NCI-H226 (cell line): ENCODE measurements around the gene CREBZF.
A peak's percentile ranks its signal among the peaks of the same experiment; 100 is the strongest.
"Not testable (repeated sequence)": the region's sequence is repeated elsewhere in the genome, so short reads cannot be mapped to it uniquely, and the experiment has no call there.

Source experiments
- DNase-seq: peaks from one replicate; pipeline ENCODE4 v3.0.0-alpha.2; 2015

Gene CREBZF

DNA sequence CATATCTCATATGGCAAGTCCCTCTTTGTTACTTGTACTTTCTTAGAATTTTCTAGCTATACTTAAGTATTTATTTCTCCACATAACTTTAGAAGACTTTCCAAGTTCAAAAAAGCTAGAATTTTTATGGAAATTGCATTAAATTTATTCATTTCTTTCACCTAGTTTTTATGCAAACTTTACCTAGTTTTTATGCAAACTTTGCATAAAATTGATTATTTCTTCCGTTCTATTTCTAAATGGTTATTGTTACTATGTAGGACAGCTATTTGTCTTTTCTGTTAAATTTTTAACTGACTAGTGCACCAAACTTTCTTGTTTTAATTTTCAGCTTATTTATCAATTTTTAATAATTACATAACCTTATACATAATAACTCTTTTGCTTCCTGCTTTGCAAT lies 3.2 kb upstream of the CREBZF start:
- DNase-seq: no peak

DNA sequence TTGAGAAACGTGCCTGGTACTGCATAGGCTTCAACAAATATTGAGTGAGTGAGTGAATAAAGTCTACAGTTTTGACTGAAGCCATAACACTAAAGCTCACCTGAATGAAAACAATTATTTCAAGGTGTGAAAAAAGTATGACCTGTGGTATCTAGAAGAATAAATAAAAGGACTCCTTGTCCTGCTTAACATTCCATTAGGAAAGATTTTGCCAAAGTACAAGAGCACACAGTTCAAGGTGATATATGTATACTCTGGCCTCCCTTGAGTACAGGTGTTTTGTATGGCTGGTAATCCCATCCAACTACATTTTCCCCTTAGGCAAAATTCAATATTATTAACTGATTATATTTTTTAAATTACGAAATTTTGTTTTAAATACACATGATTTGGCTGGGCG lies 1.8 kb upstream of the CREBZF start:
- no peak for DNase-seq

DNA sequence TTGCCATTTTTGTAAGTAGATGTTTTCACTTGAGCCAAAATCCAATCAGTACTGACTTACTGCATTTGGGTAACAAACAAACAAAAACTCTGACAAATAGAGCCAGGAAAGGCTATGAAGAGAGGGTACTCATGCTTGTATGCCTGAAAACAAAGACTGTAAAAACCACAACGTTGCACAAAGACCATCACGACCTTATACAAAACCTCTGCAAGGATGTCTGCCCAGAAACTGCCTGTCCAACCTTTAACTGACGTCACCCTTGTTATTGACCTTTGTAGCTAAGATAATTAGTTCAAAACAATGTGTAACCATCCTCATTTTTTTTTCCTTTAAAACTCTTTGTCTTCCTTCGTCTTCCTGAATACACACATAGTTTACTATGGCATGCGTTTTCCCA lies 804 bp upstream of the CREBZF start:
- DNase-seq: no peak

DNA sequence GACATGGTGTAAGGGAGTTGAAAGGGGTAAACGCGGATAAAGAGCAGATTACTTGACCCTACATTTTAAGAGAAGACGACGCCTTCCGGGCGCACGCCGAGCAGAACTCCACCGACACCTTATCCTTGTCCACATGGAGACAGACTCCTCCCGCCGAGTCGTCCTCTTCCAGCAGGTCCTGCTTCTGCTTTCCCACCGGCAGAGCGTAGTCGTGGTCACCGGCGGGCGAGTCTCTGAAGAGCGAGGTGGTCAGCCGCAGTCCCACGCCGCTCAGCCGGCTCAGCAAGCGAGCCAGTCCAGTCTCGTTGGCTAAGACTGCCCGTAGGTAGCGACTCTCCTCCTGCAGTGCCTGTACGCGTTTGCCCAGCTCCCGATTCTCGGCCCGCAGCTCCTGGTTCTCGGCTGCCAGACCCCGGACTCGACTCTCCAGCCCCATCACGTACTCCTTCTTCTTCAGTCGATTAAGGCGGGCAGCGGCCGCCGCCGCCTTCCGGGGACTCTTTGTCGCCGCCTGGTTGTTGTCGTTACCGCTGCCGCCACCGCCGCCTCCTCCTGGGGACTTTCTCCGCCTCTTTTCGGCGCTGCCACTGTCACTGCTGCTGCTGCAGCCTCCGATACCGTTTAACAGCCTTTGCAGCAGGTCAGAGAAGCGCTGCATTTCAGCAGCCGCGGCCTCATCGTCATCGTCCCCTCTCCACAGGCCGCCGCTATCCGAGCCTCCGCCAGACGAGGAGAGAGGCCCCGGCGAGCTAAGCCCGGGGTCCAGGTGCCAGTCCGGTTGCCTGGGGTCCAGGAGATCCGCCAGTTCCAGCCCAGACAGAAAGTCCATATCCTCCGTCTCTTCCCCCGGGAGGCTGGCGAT lies 945 bp downstream of the CREBZF start:
- DNase-seq: no peak

DNA sequence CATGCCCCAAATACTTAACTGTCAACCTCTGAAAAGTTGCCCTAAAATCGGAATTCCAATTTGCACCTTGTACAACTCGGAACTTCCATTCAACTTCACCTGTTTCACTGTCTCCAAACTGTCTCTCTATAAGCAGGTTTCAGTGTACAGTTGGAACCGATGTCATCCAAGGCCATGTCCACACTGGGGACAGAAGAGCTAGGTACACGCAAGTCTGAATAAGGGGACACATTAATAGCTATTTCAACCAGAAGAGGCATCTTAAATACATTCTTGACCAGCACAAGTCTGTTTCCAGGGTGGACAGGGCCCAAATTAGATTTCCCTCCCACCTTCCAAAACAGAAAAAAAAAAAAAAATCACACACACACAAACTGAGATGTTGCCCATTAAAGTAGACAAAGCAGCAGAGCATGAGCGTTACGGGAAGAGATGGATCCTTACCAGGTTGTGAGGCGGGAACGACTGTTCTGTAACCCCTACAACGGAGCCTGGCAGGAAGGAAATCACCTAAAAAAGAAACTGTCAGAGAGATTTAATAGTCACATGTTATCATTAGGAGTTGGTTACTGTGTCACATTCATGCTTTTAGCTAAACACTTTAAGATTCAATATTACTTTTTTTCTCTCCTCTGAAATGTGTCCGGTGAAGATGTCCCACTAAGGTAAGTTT lies 1.7 kb downstream of the CREBZF start:
- DNase-seq: no peak

DNA sequence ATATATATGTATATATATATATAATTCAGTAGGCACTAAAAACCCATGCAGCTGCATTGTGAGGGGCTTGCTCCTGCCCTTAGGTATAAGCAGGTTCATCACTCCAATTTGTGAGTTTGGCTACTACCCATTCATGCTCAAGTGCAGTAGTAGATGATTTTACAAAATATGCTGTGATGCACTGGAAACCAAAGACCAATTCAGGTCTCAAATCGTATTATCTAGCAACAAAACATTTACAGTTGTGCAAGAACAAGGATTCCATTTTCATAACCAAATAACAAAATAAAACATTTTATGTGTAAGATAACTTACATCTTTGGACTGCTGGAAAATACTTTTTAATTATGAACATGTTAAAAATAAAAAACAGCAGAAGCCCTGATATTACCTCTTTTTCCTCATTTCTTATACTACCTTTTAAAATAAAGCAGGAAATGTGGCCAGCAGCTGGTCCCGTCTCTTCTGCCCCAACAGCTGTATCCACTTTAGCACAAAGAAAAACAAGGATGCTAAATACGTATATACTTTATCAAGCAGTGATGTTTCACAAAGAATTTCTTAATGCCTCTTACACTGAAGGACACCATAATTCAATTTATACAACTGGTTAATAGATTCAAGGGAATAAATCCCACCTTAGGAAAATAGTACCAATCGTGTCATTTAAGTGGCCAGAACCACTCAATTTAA lies 2.8 kb downstream of the CREBZF start:
- no peak for DNase-seq

DNA sequence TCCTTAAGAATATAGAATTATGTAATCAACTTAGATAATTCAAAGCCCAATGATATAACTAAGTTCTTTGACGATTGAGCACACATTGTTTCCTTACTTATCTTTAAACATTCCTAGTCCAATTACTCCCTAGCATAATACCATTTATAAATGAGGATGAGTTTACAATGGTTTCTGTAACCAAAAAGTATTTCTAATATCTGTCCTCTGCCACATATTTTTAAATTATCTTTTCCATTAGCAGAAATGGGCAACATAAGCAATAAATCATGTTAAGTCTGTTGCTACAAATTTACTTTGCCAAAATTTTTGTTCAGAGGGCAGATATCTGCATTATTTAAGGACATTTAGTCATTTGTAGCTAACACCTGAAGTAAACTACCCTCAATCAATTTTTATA lies 6.7 kb downstream of the CREBZF start:
- no peak for DNase-seq

DNA sequence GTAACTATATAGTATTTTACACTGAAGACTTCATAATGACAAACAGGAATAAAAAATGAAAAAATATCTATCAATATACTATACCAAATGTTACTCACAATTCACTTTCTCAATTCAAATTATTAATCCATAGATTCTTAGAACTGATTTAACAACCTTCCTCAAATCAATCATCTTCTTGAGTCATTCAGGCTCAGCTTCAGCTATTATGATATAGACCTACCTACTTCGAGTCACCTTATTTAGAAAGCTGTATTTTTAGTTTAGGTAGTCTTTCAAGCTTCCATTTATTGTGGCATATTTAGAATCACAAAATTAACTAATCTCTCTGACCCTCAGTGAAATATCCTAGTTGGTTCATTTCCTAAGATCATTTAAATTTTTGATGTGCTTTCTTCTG lies 8.2 kb downstream of the CREBZF start:
- DNase-seq: no peak

DNA sequence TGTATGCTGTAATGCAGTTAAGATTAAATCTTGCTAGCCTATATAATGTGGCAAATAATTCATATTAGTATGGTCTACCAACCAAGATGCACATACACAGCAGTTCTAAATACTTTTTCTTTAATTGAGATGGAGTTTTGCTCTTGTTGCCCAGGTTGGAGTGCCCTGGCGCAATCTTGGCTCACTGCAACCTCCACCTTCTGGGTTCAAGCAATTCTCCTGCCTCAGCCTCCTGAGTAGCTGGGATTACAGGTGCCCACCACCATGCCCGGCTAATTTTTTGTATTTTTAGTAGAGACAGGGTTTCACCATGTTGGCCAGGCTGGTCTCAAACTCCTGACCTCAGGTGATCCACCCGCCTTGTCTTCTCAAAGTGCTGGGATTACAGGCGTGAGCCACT lies 10.6 kb downstream of the CREBZF start:
- DNase-seq: not testable (repeated sequence)

DNA sequence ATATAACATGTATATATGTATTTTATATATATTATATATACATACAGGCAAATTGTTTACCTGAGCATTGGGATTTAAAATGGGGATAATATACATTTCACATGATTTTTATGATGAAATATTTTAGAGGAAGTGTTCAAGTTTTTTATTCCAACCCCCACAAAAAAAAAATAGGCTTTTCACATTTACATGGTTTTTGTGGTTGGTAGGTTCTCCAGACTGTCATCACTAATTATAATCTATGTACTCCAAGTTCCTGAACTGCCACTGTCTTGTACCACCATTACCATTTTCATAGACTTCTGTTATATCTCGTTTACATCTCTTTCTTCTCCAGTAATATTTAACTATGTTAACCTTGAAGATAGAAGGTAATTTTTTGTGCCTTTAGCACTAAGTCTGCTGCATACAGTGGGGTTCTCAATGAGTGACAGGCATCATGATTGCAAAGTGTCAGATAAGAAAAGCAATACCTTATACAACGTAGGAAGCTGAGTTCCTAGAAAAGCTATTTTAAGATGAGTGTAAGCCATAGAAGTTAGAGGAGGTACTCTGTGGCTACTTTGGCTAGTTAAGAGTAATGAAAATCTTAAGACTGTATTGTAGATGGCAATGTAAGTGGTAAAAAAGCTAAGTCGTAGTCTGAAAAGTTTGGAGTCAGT lies 12.0 kb downstream of the CREBZF start:
- no peak for DNase-seq

DNA sequence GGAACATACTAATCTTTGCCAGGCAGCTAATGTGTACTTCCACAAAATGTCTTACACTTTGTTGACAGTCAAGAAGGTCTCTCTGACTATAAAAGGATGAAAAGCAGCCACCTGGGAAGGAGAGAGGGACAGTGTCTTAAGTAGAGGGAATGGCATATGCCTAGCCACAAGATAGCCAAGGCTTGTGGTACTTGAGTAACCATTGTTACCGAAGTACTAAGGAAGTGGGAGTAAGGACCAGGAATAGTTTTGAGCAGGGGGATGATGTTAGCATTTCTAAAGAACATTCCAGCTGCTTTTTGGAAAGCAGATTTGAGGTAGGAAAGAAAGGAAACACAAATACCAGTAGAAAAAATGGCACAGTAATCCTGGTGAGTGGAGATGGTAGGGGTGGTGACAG lies 13.8 kb downstream of the CREBZF start:
- no peak for DNase-seq

DNA sequence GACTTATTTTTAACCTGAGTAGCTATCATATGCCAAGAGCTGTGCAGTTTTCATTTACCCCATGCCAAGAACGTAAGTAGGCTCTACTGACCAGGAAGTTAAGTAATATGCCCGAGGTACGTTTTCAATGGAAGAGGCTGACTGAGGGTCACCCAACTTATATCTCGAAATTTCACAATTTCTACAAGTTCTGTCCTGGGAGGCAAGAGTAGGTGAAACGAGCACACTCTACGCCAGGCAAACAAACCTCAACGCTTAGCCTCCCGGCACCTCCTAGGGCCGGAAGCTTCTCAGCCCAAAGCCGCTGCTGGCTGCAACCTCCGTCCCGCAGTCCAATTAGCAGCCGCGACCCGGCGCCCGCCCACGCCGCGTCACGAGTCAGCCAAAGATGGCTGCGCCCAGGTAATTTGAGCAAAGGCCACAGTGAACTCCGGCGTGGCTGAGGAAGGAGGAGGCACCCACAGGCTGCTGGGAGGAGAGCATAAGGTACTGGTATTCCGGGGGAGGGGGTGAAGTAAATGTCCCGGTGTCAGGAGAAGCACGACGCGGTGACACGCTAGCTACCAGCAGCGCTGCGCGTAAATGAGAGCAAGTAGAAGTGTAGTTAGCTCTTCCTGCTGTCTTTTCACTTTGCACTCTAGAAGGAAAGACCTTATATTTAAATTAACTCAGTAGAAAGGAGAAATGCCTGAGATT lies 17.2 kb downstream of the CREBZF start, which contains the start of gene TMEM126A:
TMEM126A (plus strand) TSS at position 364 of the 696 bp plus-strand sequence. CDS start 2,289 bp downstream, outside the sequence.
- DNase-seq: peak; percentile 87

DNA sequence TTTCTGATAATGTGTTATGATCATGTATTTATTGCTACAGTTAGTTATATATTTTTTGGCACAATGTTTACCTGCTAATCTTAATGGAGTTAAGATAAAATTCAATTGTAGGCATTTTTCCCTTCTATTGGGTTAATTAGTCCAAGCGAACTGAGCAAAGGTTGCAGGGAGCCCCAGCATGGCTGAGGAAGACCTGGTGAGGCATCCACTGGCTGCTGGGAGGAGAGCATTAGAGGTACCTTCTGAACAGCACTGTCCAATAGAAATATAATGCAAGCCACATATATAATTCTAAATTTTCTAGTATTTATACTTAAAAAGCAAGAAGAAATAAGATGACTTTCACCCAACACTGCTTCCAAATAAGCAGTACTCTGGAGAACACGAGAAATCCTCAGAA lies 17.9 kb downstream of the CREBZF start:
- no peak for DNase-seq

DNA sequence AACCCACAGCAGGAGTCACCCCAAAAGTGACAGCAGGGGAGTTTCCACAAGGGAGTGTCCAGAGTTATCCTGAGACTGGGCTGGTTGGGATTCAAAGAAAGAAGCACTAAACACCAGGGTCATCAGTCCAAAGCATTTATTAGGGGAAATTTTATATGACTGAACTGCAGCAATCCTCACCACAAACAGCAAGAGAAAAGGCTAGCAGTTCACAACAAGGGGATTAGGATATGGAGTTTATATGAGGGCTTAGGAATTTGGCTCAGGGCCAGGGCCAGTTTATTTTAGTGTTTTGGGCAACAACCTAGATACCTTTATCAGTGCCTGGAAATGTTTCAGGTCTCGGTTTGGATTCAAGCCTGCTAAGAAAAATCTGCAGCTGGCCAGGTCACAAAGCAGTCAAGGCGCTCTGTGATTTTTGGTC lies 21.7 kb downstream of the CREBZF start:
- DNase-seq: peak; percentile 16

DNA sequence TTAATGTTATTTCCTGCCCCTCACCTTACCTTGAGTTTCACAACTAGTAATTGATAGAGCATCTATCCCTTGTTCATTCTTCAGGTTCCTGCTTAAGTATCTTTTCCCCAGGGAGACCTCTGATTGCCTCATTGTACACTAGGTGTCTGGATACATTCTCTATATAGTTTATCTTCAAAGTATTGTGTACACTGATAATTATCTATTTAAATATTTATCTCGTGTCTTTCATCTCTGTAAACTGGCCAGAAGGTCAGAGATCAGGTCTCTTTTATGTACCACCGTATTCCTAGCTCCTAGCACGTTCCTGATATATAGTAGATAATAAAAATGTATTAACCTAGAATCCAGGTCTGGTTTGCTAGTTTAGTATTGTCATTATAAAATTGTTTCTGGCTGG lies 30.2 kb downstream of the CREBZF start:
- no peak for DNase-seq

DNA sequence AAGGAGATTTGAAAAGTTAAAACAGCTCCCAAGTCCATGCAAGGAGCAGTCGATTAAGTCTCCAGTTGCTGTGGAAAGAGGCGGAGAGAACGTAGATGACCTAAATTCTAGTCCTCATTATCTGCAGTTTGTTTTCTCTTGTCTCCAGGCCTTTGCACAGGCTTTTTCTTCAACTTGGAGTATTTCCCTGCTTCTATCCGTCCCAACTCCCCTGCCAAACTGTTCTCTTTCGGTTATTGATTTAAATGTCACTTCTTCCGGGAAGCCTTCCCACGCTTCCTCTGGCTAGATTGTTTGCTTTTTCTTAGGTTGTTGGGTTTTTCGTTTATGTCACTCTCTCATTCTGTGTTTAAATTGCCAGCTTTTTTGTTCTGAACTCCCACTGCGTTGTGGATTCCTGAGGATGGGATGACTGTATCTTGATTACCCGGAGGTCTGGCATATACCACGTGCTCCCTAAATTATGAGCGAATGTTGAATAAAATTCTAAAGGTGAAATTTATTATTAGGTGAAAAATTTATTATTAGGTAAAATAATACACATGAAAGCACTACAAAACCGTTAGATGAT lies 36.1 kb downstream of the CREBZF start:
- DNase-seq: no peak

DNA sequence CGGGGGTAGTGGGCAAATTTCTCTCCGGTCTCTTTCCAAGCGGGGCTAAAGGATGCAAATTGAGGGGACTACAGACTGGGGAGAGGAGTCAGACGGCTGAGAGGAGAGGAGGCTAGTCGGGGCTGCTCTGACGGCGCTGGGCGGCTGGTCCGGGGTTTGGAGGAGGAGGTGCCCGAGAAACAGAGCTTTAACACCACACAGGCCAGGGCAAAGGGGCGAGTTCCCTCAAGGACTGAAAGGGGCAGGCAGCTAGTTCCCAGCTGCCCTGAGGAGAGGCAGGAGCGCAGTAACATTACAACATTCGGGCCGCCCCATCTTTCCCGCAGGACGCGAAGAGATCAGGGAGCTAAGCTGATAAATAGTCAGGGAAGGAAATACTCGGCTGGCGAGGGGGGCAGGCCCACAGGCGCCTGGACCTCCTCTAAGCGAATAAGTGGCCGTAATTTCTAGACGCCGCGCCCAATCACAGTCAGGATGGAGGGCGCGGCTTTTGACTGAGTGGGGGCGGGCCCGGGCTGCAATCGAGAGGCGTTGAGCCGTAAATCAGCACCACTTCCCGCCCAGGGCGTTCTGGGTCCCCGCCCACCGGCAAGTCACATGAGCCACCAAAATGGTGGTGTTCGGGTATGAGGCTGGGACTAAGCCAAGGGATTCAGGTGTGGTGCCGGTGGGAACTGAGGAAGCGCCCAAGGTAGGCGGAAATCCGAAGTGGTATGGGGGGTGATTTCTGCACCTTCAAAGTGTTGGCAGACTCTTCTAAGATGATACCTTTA lies 36.7 kb downstream of the CREBZF start, which contains the start of gene TMEM126B:
TMEM126B (plus strand) TSS at position 596 of the 773 bp plus-strand sequence; CDS start at position 611, 15 bp downstream.
- DNase-seq: peak; percentile 98

DNA sequence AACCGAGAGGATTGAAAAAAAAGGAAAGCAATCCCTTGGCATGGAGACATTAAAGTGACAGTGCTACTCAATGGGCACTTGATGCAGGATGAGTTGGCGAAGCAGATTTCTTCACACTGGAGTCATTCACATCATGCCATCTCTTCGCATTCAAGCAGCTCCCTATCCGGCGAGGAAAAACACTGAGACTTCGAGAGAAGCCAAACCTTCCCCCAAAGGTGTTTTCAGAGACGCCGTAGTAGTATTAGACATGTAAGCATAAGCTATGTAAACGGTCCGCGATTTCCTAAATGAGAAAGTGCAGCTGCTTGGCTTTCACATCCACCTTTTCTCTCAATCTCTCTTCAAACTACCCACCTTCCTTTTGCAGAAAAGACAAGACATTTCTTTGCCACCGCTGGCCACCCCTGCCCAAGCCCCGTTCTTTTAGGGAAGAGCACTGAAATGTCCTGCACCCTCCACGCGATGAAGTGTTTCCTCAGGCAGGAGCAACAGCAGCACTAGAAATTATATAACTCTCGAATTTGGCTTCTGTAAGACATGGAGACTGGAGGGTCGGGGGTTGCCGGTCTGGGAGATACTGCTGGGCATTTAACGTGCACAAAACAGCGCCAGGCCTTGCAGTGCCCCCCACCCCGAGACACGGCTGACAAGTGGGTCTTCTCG lies 37.5 kb downstream of the CREBZF start, which contains the start of gene DLG2:
DLG2 (minus strand) TSS at position 13 of the 666 bp plus-strand sequence.
- no peak for DNase-seq

DNA sequence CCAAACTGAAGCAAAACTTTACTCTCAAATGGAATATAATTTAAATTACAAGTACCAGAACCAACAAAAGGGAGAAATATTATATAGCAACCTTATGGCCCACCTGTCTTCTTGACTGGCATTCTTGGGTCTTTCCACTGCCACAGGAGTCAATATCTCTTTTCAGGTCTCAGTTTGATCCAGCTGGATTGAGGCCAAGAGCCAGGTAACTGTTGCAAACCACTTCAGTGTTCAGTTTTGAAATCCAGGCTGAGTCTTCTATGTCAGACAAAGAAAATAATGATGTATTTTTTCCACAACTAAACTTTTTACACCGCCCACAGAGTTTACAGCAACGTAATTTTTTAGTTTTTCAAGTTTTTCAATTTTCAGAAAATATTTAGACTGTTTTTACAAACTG lies 38.4 kb downstream of the CREBZF start:
- DNase-seq: no peak

DNA sequence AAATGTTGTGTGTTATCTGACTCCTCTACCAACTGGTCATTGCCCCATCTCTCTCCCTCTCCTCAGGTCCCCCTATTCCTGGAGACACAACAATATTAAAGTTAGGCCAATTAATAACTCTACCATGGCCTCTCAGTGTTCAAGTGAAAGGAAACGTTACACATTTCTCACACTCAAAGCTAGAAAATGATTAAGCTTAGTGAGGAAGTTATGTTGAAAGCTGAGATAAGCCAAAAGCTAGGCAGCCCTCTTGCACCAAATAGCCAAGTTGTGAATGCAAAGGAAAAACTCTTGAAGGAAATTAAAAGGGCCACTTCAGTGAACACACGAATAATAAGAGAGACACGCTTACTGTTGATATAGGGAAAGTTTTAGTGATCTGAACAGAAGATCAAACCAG lies 44.7 kb downstream of the CREBZF start:
- DNase-seq: no peak
